Effector memory CD4-positive, alpha-beta T cell (primary cell): ENCODE results near the gene CD99.

Source experiments
- DNase-seq, 3 donors: peaks; one replicate each; pipeline ENCODE4 v3.0.0-alpha.2; 2020
- H3K27ac ChIP-seq: 2 replicates; pipeline ENCODE4 v1.7.0; 2013; ENCODE audit warnings: mild to moderate bottlenecking, low read length, moderate library complexity; ENCODE audit not compliant: insufficient read depth, poor library complexity, severe bottlenecking
- H3K27me3 ChIP-seq: replicated peaks from 2 replicates; pipeline ENCODE4 v1.7.0; 2013; ENCODE audit warnings: mild to moderate bottlenecking, low read length; ENCODE audit not compliant: insufficient read depth, control insufficient read depth, poor library complexity, severe bottlenecking
- H3K36me3 ChIP-seq: 2 replicates; pipeline ENCODE4 v1.7.0; 2013; ENCODE audit warnings: mild to moderate bottlenecking, low read length, moderate library complexity; ENCODE audit not compliant: control insufficient read depth, insufficient read depth
- H3K4me1 ChIP-seq: 2 replicates; pipeline ENCODE4 v1.7.0; 2013; ENCODE audit warnings: low read length, mild to moderate bottlenecking; ENCODE audit not compliant: control insufficient read depth, insufficient read depth, poor library complexity, severe bottlenecking
- H3K4me3 ChIP-seq: 2 replicates; pipeline ENCODE4 v1.7.0; 2013; ENCODE audit warnings: low read length, low read depth, mild to moderate bottlenecking; ENCODE audit not compliant: insufficient read depth, poor library complexity, severe bottlenecking
- H3K9me3 ChIP-seq: 2 replicates; pipeline ENCODE4 v1.7.0; 2013; ENCODE audit warnings: mild to moderate bottlenecking, low read length, moderate library complexity; ENCODE audit not compliant: control insufficient read depth
- total RNA-seq, 3 donors: gene quantifications; one replicate each; lab custom pipeline; 2026; lab: John Stamatoyannopoulos, UW

Gene CD99
- total RNA-seq: 120 to 175 (median 172) reads per million in 3 donors

- H3K4me3 ChIP-seq: peak within 1 kb of the TSS; percentile 94
- no peaks in the 10 kb centered on the region for H3K36me3 ChIP-seq
- H3K27me3 ChIP-seq: no peaks in the 10 kb centered on the region
- no peaks in the 10 kb centered on the region for H3K9me3 ChIP-seq
- H3K27ac ChIP-seq: peak within 1 kb of the TSS; percentile 84
- DNase-seq: peak; percentile 86 to 89 (median 89)
- peaks cover 40% of the 10 kb centered on the region for H3K4me1 ChIP-seq
Measured at GRCh38 chrX:2690856-2691542, at the start of gene CD99. CD99 (plus strand) TSS chrX:2691295; CDS start chrX:2691361, 66 bp downstream.

- no peaks in the 10 kb centered on the region for H3K27me3 ChIP-seq
- H3K9me3 ChIP-seq: no peaks in the 10 kb centered on the region
- no peak for DNase-seq
- no peaks in the 10 kb centered on the region for H3K36me3 ChIP-seq
- H3K4me3 ChIP-seq: no peak overlapping the region
- no peaks in the 10 kb centered on the region for H3K4me1 ChIP-seq
- H3K27ac ChIP-seq: no peak overlapping the region
Measured at GRCh38 chrX:2642146-2642545, 48.9 kb upstream of the CD99 start.

- Histone ChIP-seq H3K4me1 (no peaks in the 10 kb centered on the region), H3K27ac (no peak overlapping the region), H3K4me3 (no peak overlapping the region), H3K36me3 (no peaks in the 10 kb centered on the region), H3K9me3 (no peaks in the 10 kb centered on the region), H3K27me3 (no peaks in the 10 kb centered on the region)
- DNase-seq: no peak
Measured at GRCh38 chrX:2642791-2643190, 48.3 kb upstream of the CD99 start.

- Histone ChIP-seq H3K36me3 (peaks cover 4% of the 10 kb centered on the region), H3K4me1 (no peaks in the 10 kb centered on the region), H3K27ac (no peak overlapping the region), H3K4me3 (no peak overlapping the region), H3K9me3 (no peaks in the 10 kb centered on the region), H3K27me3 (no peaks in the 10 kb centered on the region)
- DNase-seq: no peak
Measured at GRCh38 chrX:2643880-2644279, 47.2 kb upstream of the CD99 start.

GRCh38 chrX:2645563-2645962 lies 45.5 kb upstream of the CD99 start:
- H3K27me3 ChIP-seq: no peaks in the 10 kb centered on the region
- H3K4me3 ChIP-seq: no peak overlapping the region
- H3K4me1 ChIP-seq: no peaks in the 10 kb centered on the region
- H3K9me3 ChIP-seq: no peaks in the 10 kb centered on the region
- DNase-seq: no peak
- no peak overlapping the region for H3K27ac ChIP-seq
- peaks cover 4% of the 10 kb centered on the region for H3K36me3 ChIP-seq

- Histone ChIP-seq H3K36me3 (peaks cover 4% of the 10 kb centered on the region), H3K9me3 (no peaks in the 10 kb centered on the region), H3K27me3 (no peaks in the 10 kb centered on the region), H3K4me1 (no peaks in the 10 kb centered on the region), H3K27ac (no peak overlapping the region), H3K4me3 (no peak overlapping the region)
- DNase-seq: no peak
Measured at GRCh38 chrX:2647627-2648026, 43.5 kb upstream of the CD99 start.

GRCh38 chrX:2650037-2650436 lies 41.1 kb upstream of the CD99 start:
- no peak overlapping the region for H3K4me3 ChIP-seq
- no peak overlapping the region for H3K27ac ChIP-seq
- H3K27me3 ChIP-seq: no peaks in the 10 kb centered on the region
- no peaks in the 10 kb centered on the region for H3K9me3 ChIP-seq
- no peak for DNase-seq
- H3K4me1 ChIP-seq: no peaks in the 10 kb centered on the region
- H3K36me3 ChIP-seq: peaks cover 6% of the 10 kb centered on the region

- H3K4me1 ChIP-seq: no peaks in the 10 kb centered on the region
- no peaks in the 10 kb centered on the region for H3K9me3 ChIP-seq
- no peak for DNase-seq
- H3K36me3 ChIP-seq: peaks cover 8% of the 10 kb centered on the region
- H3K27ac ChIP-seq: no peak overlapping the region
- no peak overlapping the region for H3K4me3 ChIP-seq
- H3K27me3 ChIP-seq: no peaks in the 10 kb centered on the region
Measured at GRCh38 chrX:2650865-2651264, 40.2 kb upstream of the CD99 start.

GRCh38 chrX:2652106-2652505 lies 39.0 kb upstream of the CD99 start:
- Histone ChIP-seq H3K4me1 (no peaks in the 10 kb centered on the region), H3K36me3 (peaks cover 8% of the 10 kb centered on the region), H3K9me3 (no peaks in the 10 kb centered on the region), H3K27ac (no peak overlapping the region), H3K4me3 (no peak overlapping the region), H3K27me3 (no peaks in the 10 kb centered on the region)
- DNase-seq: no peak

GRCh38 chrX:2654436-2655340 lies 36.4 kb upstream of the CD99 start:
- H3K36me3 ChIP-seq: peaks cover 5% of the 10 kb centered on the region
- no peak for DNase-seq
- no peaks in the 10 kb centered on the region for H3K9me3 ChIP-seq
- no peaks in the 10 kb centered on the region for H3K4me1 ChIP-seq
- H3K4me3 ChIP-seq: no peak overlapping the region
- no peak overlapping the region for H3K27ac ChIP-seq
- no peaks in the 10 kb centered on the region for H3K27me3 ChIP-seq
